Raji (cell line): ENCODE results near the gene KLHL42.

ENCODE experiments used
- POLR2A ChIP-seq: IDR thresholded peaks from 2 replicates; pipeline ENCODE4 v1.6.1; 2011; ENCODE audit warnings: low read depth, low read length, control low read depth; ENCODE audit not compliant: insufficient read depth

The KLHL42 gene

GRCh38 chr12:27824126-27824842, 44.3 kb downstream of the KLHL42 start:
- TF ChIP-seq POLR2A: peak; percentile 52

DNA sequence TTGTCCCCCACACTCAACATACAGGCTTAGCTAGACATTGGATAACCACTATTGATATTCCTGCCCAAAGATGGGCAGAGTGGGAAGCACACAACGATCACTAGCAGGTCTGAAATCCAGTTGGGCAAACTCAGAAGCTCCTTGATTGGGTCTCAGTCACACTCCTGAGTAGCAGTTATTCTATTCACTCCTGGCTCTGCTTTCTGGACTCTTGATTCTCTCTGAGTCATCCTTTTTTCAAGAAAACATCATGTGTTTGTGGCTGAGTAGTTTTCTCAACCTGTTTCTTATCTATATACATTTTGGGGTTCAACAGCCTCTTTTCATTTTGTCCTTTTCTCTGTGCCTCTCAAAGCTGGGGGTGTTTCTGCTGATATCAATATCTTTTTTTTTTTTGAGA, 46.0 kb downstream of the KLHL42 start:
- TF ChIP-seq POLR2A: no peak

GRCh38 chr12:27828196-27828595, 48.2 kb downstream of the KLHL42 start:
- TF ChIP-seq POLR2A: no peak

DNA sequence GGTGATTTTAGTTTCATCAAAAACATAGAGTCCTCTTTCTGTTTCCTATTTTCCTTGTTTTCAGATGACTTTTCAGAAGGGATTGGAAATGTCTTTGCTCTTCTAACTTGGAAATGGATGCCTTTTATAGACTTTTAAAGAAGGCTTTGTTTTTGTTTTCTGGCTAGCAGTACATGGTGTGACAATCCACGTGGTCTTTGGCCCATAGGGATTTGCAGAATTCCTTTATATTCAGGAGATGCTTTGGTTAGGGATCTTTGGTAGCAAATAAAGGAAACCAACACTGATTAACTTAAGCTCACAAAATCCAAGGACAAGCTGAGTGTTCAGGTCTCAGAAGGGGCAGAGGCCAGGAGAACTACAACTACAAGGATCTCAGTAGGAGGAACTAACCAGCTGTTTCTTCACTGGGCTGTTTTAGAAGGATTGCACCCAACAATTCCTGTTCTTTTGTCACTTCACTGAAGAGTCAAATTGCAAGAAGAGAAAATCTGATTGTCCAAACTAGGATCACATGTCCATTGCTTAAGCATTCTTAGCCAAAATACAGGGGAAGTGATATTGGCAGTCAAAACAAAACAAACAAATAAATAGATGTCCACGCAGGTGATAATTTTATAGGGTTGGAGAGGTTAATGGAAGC, 58.6 kb downstream of the KLHL42 start:
- no peak for TF ChIP-seq POLR2A

- no peak for TF ChIP-seq POLR2A
Observed at GRCh38 chr12:27840229-27840999, 60.4 kb downstream of the KLHL42 start.

GRCh38 chr12:27841392-27841882, 61.4 kb downstream of the KLHL42 start:
- TF ChIP-seq POLR2A: no peak

- TF ChIP-seq POLR2A: no peak
Observed at GRCh38 chr12:27843714-27844245, 63.7 kb downstream of the KLHL42 start.

DNA sequence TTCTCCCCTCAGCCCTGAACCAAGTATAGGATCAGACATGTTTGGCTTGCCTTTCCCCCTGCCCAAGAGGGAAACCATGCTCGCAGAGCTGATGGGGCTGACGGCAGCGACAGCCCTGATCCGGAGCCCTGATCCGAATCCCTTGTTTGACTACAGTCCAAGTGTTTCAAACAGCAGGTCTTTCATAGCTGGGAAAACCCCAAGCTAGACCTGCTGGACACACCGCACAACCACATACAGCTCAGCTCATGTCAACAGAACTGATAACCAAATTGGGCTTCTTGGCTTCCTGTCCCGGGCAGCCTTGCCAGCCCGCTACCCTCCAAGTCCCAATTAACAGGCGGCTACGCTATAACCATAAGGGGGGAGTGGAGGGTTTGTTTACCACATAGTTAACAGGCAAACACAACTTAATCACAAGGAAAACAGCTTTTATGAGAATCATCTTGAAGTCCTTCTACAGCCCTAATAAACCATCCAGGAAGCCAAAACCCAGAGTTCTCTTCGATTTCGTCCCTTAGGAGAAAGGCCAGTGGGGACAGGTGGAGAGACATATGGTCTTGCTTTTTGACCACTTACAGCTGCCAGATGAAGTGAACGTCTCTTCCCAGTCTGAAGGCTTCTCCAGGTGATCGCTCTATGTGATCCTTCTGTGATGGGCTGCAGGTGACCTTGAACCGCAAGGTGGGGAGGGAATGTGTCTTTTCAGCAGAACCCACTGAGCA, 64.5 kb downstream of the KLHL42 start:
- no peak for TF ChIP-seq POLR2A

DNA sequence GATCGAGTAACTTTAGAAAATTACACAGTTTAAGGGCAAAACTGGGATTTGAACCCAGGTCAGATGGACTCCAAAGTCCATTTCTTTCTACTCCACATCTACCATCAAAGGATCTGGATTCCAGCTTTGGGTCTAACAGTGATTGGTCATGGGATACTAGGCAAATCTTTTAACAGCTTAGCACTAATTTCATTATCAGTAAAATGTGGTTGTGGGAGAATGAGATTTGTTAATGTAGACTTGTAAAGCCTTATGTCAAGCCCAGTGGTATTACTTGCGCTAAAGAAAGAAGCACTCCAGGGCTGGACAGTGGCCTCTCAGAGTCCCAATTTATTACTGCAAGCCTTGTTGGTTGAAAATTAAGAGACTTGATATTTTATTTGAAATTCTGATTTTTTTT, 65.2 kb downstream of the KLHL42 start:
- no peak for TF ChIP-seq POLR2A

DNA sequence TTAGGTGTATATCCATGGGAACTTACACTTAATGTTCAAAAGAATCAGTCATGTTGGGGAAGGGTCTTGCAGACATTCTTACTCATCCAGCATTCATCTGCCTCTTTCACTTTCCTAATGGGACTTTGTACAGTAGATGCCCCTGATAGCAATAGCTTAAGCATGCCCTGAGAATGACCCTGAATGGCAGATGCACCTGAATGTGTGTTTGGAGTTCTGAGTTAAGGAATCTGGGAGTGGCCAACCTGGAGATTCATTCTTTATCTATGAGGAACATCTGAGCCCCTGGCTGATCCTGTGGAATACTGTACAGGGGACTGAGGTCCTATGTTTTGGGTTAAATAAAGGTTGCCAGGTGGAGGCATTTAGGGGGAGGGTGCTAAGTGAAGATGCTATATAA, 71.3 kb downstream of the KLHL42 start:
- no peak for TF ChIP-seq POLR2A

DNA sequence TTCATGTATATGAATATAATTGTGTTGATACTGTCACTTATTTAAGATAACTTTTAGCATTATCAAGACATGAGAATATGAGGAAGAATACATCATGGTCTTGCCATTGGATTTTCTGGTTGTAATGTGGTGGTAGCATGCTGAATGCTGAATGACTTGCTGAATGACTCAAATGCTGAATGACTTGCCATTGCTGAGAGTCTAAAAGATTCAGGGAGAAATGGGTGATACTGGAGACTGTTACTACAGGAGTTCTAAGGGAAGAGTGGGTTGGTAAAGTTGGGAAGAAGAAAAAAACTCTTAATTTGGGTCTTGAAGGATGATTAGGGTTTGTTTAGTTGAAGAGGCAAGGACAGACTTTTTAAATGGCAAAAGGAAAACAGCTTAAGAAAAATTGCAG, 72.1 kb downstream of the KLHL42 start:
- no peak for TF ChIP-seq POLR2A
